GM23338 (cell line): ENCODE results near the gene MASP2. TPM values are rescaled to one million over a fixed set of nuclear protein-coding genes. Genes with fewer than 3 reads are reported as not detected.

Experiments
- ATAC-seq: fragments of 200-7000 bp; cut with Tn5 transposase; 3 replicates; pipeline ENCODE4 v1.9.1; 2020
- DNase-seq: peaks from one replicate; pipeline ENCODE4 v3.0.0-alpha.2; 2015; ENCODE audit warnings: low spot score
- H2AFZ ChIP-seq: fragments of 200-600 bp; sonication (generic); 2 replicates; pipeline ENCODE4 v1.8.0; 2016; ENCODE audit warnings: antibody characterized with exemption, mild to moderate bottlenecking, moderate library complexity
- H3F3A ChIP-seq: fragments of 200-600 bp; sonication (generic); replicated peaks from 2 replicates; pipeline ENCODE4 v1.8.0; 2017; ENCODE audit warnings: antibody characterized with exemption, mixed run types, low read depth
- H3K27ac ChIP-seq: fragments of 200-600 bp; sonication (generic); 2 replicates; pipeline ENCODE4 v1.6.1; 2016; ENCODE audit warnings: low read depth
- H3K27me3 ChIP-seq: fragments of 200-600 bp; sonication (generic); 2 replicates; pipeline ENCODE4 v1.8.0; 2016; ENCODE audit warnings: mild to moderate bottlenecking, mixed run types, moderate library complexity; ENCODE audit not compliant: insufficient read depth
- H3K36me3 ChIP-seq: fragments of 200-600 bp; sonication (generic); 2 replicates; pipeline ENCODE4 v1.8.0; 2016; ENCODE audit warnings: mild to moderate bottlenecking; ENCODE audit not compliant: insufficient read depth
- H3K4me1 ChIP-seq: fragments of 200-600 bp; sonication (generic); 2 replicates; pipeline ENCODE4 v1.8.0; 2016; ENCODE audit warnings: mild to moderate bottlenecking, moderate library complexity; ENCODE audit not compliant: insufficient read depth
- H3K4me2 ChIP-seq: fragments of 200-600 bp; sonication (generic); 2 replicates; pipeline ENCODE4 v1.7.1; 2017; ENCODE audit warnings: mixed run types
- H3K4me3 ChIP-seq: fragments of 200-600 bp; sonication (generic); 2 replicates; pipeline ENCODE4 v1.6.1; 2016; ENCODE audit warnings: mixed run types
- H3K79me2 ChIP-seq: fragments of 200-600 bp; sonication (generic); replicated peaks from 2 replicates; pipeline ENCODE4 v1.8.0; 2017; ENCODE audit warnings: mild to moderate bottlenecking; ENCODE audit not compliant: insufficient read depth
- H3K9me2 ChIP-seq: fragments of 200-600 bp; sonication (generic); 2 replicates; pipeline ENCODE4 v1.8.0; 2017; ENCODE audit not compliant: insufficient read depth
- H4K20me1 ChIP-seq: fragments of 200-600 bp; sonication (generic); replicated peaks from 2 replicates; pipeline ENCODE4 v1.8.0; 2017; ENCODE audit warnings: mild to moderate bottlenecking; ENCODE audit not compliant: insufficient read depth
- H3K27ac Mint-ChIP-seq: 2 replicates; pipeline ENCODE4 v1.8.0; 2020; ENCODE audit warnings: inconsistent platforms, mild to moderate bottlenecking, moderate library complexity, mixed read lengths
- H3K27me3 Mint-ChIP-seq: 3 replicates; pipeline ENCODE4 v1.8.0; 2022; ENCODE audit warnings: low read depth, mild to moderate bottlenecking, moderate library complexity, mixed read lengths, inconsistent platforms; ENCODE audit not compliant: insufficient read depth, poor library complexity
- H3K36me3 Mint-ChIP-seq: 3 replicates; pipeline ENCODE4 v1.8.0; 2021; ENCODE audit warnings: low read depth, mild to moderate bottlenecking, inconsistent platforms, moderate library complexity, mixed read lengths
- H3K4me1 Mint-ChIP-seq: 3 replicates; pipeline ENCODE4 v1.8.0; 2020; ENCODE audit warnings: mild to moderate bottlenecking, inconsistent platforms, mixed read lengths
- H3K4me3 Mint-ChIP-seq: 3 replicates; pipeline ENCODE4 v1.8.0; 2021; ENCODE audit warnings: moderate library complexity, mild to moderate bottlenecking, inconsistent platforms, mixed read lengths
- H3K9me3 Mint-ChIP-seq: 3 replicates; pipeline ENCODE4 v1.8.0; 2020; ENCODE audit warnings: moderate library complexity, mild to moderate bottlenecking, inconsistent platforms, mixed read lengths
- CREB1 ChIP-seq: fragments of 250-450 bp; sonication (Bioruptor Pico); IDR thresholded peaks from 2 replicates; pipeline ENCODE4 v1.5.0; 2020; ENCODE audit warnings: low read depth, mild to moderate bottlenecking, moderate library complexity
- CTCF ChIP-seq, 2 experiments: fragments of 200-600 bp in 1 of 2; sonication (generic) in 1 of 2; conservative IDR thresholded peaks; 2 replicates each; pipeline versions ENCODE4 v1.5.1 to v1.6.1; 2016 to 2017; ENCODE audit warnings: antibody characterized with exemption in 2 of 2, low read depth in 2 of 2, mild to moderate bottlenecking in 2 of 2, moderate library complexity in 1 of 2
- ETS1 ChIP-seq: IDR thresholded peaks from 2 replicates; pipeline ENCODE4 v1.6.1; 2016; ENCODE audit warnings: antibody characterized with exemption
- EZH2 ChIP-seq: fragments of 200-600 bp; sonication (generic); IDR thresholded peaks from one replicate; pipeline ENCODE4 v1.8.0; 2017; ENCODE audit warnings: antibody characterized with exemption, mild to moderate bottlenecking, low read depth; ENCODE audit not compliant: unreplicated experiment
- ZNF114 ChIP-seq: fragments of 250-450 bp; sonication (Bioruptor Pico); IDR thresholded peaks from 2 replicates; pipeline ENCODE4 v1.5.0; 2020; ENCODE audit warnings: mild to moderate bottlenecking, moderate library complexity
- ZNF462 ChIP-seq: fragments of 250-450 bp; sonication (Bioruptor Pico); IDR thresholded peaks from 2 replicates; pipeline ENCODE4 v1.5.0; 2020; ENCODE audit warnings: mild to moderate bottlenecking, moderate library complexity
- polyA plus RNA-seq: library from polyadenylated mRNA; unstranded; fragments of >200 nt; fragmentation: Nextera tagmentation; extraction: Ambion mirVana; gene quantifications from 2 replicates; pipeline ENCODE4 v1.2.1, GENCODE V29; 2016
- total RNA-seq: library from RNA; depleted of rRNA; stranded (reverse); fragments of >200 nt; shearing (Covaris generic); gene quantifications from 2 replicates; pipeline ENCODE4 v1.2.3, GENCODE V29; 2014

The MASP2 gene
- total and polyA plus RNA-seq, 2 experiments from 2014 or later = 0.71 to 1.5 TPM

DNA sequence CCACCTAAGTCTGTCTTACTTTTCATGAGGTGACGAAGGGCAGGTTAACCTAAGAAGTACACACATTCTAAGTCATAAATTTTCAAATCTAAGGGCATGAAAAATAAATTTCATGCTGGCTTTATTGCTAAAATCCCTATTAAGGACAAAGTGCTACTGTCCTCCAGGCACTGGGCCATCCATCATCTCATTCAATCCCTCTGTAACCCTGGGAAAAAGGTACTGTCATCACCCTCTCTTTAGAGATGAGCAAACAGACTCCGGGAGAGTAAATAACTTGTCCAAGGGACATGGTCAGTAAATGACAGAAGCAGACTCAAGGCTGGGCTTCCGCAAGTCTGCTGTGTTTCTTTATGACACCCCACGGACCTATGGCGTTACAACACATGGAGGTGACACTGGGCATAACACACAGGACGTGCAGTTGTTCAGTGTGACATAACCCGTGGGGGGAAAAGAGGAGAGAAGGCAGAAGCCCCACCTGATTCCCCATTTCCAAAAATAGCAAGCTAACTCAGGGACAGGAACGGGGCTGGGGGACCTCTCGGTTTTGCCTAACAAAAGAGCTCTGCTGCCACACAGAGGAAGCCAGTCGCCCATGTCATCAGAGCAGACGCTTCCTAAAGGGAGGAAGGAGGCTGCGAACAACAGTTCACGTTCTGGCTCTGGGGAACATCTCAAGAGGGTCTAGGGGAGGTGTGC lies 25.3 kb upstream of the MASP2 start (continued):
- TF ChIP-seq ZNF462 (CRISPR knock-in tag) (no peak), ETS1 (no peak)

DNA sequence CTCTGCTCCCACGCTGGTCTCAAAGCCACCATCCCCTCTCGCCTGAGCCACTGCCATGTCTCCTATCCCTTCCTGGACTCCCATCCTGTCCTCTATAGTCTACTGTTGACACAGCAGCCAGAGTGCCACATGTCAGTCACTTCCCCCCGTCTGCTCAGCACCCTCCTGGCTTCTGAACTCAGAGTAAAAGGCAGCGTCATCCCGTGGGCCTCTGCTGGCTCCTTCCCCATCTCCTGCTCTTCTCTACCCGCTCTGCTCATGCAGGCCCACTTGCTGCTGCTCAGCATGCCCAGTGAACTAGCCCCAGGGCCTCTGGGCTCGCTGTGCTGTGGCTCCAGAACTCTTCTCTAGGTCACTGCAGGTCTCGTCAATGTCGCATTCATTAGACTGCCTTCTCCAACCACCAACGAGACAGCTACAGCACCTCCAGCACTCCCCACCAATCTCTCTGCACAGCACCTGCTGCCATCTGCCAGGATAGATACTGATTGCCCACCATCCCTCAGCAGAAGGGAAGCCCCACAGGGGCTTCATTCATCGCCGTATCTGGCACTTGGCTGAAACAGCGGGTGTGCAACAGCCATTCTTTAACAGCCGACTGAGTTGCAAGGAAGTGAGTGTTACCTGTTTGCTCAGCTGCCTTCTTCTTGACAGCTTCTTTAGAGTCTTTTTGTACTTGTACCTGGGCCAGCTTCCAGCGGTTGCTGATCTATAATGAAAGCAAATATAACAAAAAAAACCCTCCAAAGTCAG lies 24.6 kb upstream of the MASP2 start:
- no peak for DNase-seq
- H3K36me3 Mint-ChIP-seq = peaks cover 86% of the 10 kb centered on the region
- Histone ChIP-seq H3K36me3 (peaks cover 53% of the 10 kb centered on the region), H3K9me2 (no peaks in the 10 kb centered on the region), H3F3A (peaks cover 8% of the 10 kb centered on the region; the same call in 1 of the 2 replicates), H3K79me2 (no peaks in the 10 kb centered on the region), H3K27me3 (no peaks in the 10 kb centered on the region), H3K27ac (no peak overlapping the region), H3K4me2 (no peak overlapping the region), H4K20me1 (peaks cover 5% of the 10 kb centered on the region), H3K4me3 (no peak overlapping the region), H3K4me1 (no peaks in the 10 kb centered on the region), H2AFZ (no peak overlapping the region)
- peaks cover 4% of the 10 kb centered on the region for H3K27me3 Mint-ChIP-seq
- no peak overlapping the region for H3K4me3 Mint-ChIP-seq
- H3K4me1 Mint-ChIP-seq = peaks cover 6% of the 10 kb centered on the region; the same call in 2 of the 3 replicates
- no peaks in the 10 kb centered on the region for H3K9me3 Mint-ChIP-seq
- H3K27ac Mint-ChIP-seq = peak overlapping the region; percentile 43; the same call in 1 of the 2 replicates
- ATAC-seq = no peak
- TF ChIP-seq CTCF (conservative IDR thresholded peaks at IDR 0.05; ENCODE audit: low read depth in 2 of 2) (no peak), CREB1 (CRISPR knock-in tag) (no peak), ETS1 (no peak), EZH2 (no peak), ZNF114 (CRISPR knock-in tag) (no peak)
